ENCODE results near the gene CEP290.

The CEP290 gene

GRCh38 chr12:88127099-88127498 is 14.8 kb downstream of the CEP290 start:
- TF ChIP-seq CTCF (IDR thresholded peaks at IDR 0.05; ENCODE audit: insufficient read depth, low read depth, low read length, missing control alignments): no peak
- H3K4me3 ChIP-seq (ENCODE audit: low read depth, low read length): no peak overlapping the region
- DNase-seq (ENCODE audit: low read depth): no peak

GRCh38 chr12:88122666-88123065 is 19.2 kb downstream of the CEP290 start:
- H3K4me3 ChIP-seq (ENCODE audit: low read depth, low read length): no peak overlapping the region
- DNase-seq (ENCODE audit: low read depth): no peak
- no peak for TF ChIP-seq CTCF (IDR thresholded peaks at IDR 0.05; ENCODE audit: insufficient read depth, low read depth, low read length, missing control alignments)

GRCh38 chr12:88113871-88114270 is 28.0 kb downstream of the CEP290 start:
- H3K4me3 ChIP-seq (ENCODE audit: low read depth, low read length): no peak overlapping the region
- TF ChIP-seq CTCF (IDR thresholded peaks at IDR 0.05; ENCODE audit: insufficient read depth, low read depth, low read length, missing control alignments): no peak
- DNase-seq (ENCODE audit: low read depth): no peak

- peak; percentile 30 for TF ChIP-seq CTCF (IDR thresholded peaks at IDR 0.05; ENCODE audit: insufficient read depth, low read depth, low read length, missing control alignments)
- no peak overlapping the region for H3K4me3 ChIP-seq (ENCODE audit: low read depth, low read length)
- DNase-seq (ENCODE audit: low read depth): peak; percentile 44
Observed at GRCh38 chr12:88111074-88111652, 30.7 kb downstream of the CEP290 start.

GRCh38 chr12:88108021-88108420 is 33.9 kb downstream of the CEP290 start:
- no peak overlapping the region for H3K4me3 ChIP-seq (ENCODE audit: low read depth, low read length)
- no peak for TF ChIP-seq CTCF (IDR thresholded peaks at IDR 0.05; ENCODE audit: insufficient read depth, low read depth, low read length, missing control alignments)
- DNase-seq (ENCODE audit: low read depth): no peak

- no peak for DNase-seq (ENCODE audit: low read depth)
- no peak overlapping the region for H3K4me3 ChIP-seq (ENCODE audit: low read depth, low read length)
- no peak for TF ChIP-seq CTCF (IDR thresholded peaks at IDR 0.05; ENCODE audit: insufficient read depth, low read depth, low read length, missing control alignments)
Observed at GRCh38 chr12:88093573-88093972, 48.3 kb downstream of the CEP290 start.

- no peak for DNase-seq (ENCODE audit: low read depth)
- no peak for TF ChIP-seq CTCF (IDR thresholded peaks at IDR 0.05; ENCODE audit: insufficient read depth, low read depth, low read length, missing control alignments)
- no peak overlapping the region for H3K4me3 ChIP-seq (ENCODE audit: low read depth, low read length)
Observed at GRCh38 chr12:88092771-88093170, 49.1 kb downstream of the CEP290 start.
